ENCODE data around the gene ZCCHC24. TPM values are rescaled to one million over a fixed set of nuclear protein-coding genes. Genes with fewer than 3 reads are reported as not detected.

Gene ZCCHC24
- total and polyA plus RNA-seq, 10 donors = 4.9 to 34.1 (median 23.7) TPM

GRCh38 chr10:79372871-79373270 lies 72.6 kb downstream of the ZCCHC24 start:
- Histone ChIP-seq H3K27me3 (replicated peaks in 1 of 7) (no peaks in the 10 kb centered on the region), H3K4me1 (peaks cover 0 to 9% (median 4%) of the 10 kb centered on the region in 6 donors), H3K27ac (no peak overlapping the region), H3K36me3 (no peaks in the 10 kb centered on the region), H3K9me3 (peaks cover 0 to 22% (median 16%) of the 10 kb centered on the region in 8 donors), H3K4me3 (no peak overlapping the region)
- DNase-seq = no peak
- TF ChIP-seq, protein P1, sequence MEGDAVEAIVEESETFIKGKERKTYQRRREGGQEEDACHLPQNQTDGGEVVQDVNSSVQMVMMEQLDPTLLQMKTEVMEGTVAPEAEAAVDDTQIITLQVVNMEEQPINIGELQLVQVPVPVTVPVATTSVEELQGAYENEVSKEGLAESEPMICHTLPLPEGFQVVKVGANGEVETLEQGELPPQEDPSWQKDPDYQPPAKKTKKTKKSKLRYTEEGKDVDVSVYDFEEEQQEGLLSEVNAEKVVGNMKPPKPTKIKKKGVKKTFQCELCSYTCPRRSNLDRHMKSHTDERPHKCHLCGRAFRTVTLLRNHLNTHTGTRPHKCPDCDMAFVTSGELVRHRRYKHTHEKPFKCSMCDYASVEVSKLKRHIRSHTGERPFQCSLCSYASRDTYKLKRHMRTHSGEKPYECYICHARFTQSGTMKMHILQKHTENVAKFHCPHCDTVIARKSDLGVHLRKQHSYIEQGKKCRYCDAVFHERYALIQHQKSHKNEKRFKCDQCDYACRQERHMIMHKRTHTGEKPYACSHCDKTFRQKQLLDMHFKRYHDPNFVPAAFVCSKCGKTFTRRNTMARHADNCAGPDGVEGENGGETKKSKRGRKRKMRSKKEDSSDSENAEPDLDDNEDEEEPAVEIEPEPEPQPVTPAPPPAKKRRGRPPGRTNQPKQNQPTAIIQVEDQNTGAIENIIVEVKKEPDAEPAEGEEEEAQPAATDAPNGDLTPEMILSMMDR (IDR thresholded peaks at IDR 0.05 in 8 of 11, conservative IDR thresholded peaks at IDR 0.05 in 3 of 11) = no peak
- TF ChIP-seq POLR2AphosphoS5 (IDR thresholded peaks at IDR 0.05) (no peak), POLR2A (IDR thresholded peaks at IDR 0.05) (no peak)
- intact Hi-C loops (cut with DNase I; ENCODE audit: low total_unique reads) = loop anchor here (5.0 kb wide), 2 partner anchors 94 to 109 kb away; no protein-coding TSS in a partner anchor
- WGBS, 5 donors = 68 to 84% (median 76%) methylated on average over 3 to 4 of the region's 4 CpGs

GRCh38 chr10:79367426-79368189 lies 77.8 kb downstream of the ZCCHC24 start:
- WGBS, 5 donors = 81 to 94% (median 86%) methylated on average over 6 of the region's 6 CpGs
- DNase-seq = no peak
- no peak overlapping the region for H3K27ac ChIP-seq
- intact Hi-C loops (cut with DNase I; ENCODE audit: low total_unique reads) = no loop called here
- no peak for TF ChIP-seq POLR2A (IDR thresholded peaks at IDR 0.05)
- TF ChIP-seq, protein P1 (IDR thresholded peaks at IDR 0.05 in 8 of 11, conservative IDR thresholded peaks at IDR 0.05 in 3 of 11) = no peak
- no peak for TF ChIP-seq POLR2AphosphoS5 (IDR thresholded peaks at IDR 0.05)
- no peaks in the 10 kb centered on the region for H3K4me1 ChIP-seq
- H3K4me3 ChIP-seq = no peak overlapping the region
- no peaks in the 10 kb centered on the region for H3K27me3 ChIP-seq (replicated peaks in 1 of 7)
- no peaks in the 10 kb centered on the region for H3K36me3 ChIP-seq
- H3K9me3 ChIP-seq = peaks cover 0 to 27% (median 16%) of the 10 kb centered on the region in 8 donors

DNA sequence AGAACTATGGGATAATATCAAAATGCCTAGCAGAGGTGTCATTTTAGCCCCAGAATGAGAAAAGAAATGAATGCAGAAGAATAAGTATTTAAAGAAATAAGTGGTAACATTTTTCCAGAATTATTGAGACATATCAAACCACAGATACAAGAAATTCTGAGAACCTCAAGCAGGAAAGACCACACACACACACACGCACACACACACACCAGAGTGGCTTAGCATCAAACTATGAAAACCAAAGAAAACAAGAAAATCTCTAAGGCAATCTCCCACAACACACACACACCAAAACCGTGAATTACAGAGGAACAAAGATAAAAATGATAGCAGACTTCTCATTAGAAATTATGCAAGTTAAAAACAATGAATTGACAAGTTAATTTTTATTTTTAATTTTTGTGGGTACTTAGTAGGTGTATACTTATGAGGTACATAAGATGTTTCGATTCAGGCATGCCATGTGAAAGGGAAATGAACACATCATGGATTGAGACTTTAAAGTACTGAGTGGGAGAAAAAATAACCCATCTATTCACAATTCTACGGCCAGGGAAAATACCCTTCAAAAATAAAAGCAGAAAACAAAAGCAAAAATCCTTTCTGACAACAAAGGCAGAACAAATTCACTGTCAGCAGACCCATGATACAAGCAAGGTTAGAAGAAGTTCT lies 83.6 kb downstream of the ZCCHC24 start:
- DNase-seq = no peak
- peaks cover 0 to 5% (median 0%) of the 10 kb centered on the region in 8 donors for H3K9me3 ChIP-seq
- no peaks in the 10 kb centered on the region for H3K27me3 ChIP-seq (replicated peaks in 1 of 7)
- TF ChIP-seq, protein P1 (IDR thresholded peaks at IDR 0.05 in 8 of 11, conservative IDR thresholded peaks at IDR 0.05 in 3 of 11) = no peak
- TF ChIP-seq POLR2AphosphoS5 (IDR thresholded peaks at IDR 0.05) (no peak), POLR2A (IDR thresholded peaks at IDR 0.05) (no peak)
- H3K36me3 ChIP-seq = peaks cover 0 to 10% (median 0%) of the 10 kb centered on the region in 6 donors
- peaks cover 0 to 22% (median 6%) of the 10 kb centered on the region in 6 donors for H3K4me1 ChIP-seq
- WGBS, 5 donors = 59 to 68% (median 65%) methylated on average over 4 of the region's 4 CpGs
- H3K4me3 ChIP-seq = no peak overlapping the region
- no peak overlapping the region for H3K27ac ChIP-seq
- intact Hi-C loops (cut with DNase I; ENCODE audit: low total_unique reads) = no loop called here
